GM19372 (cell line): Measurements from ENCODE around the gene SPATA20.

Source experiments
- ATAC-seq: cut with Tn5 transposase; IDR thresholded peaks from one replicate; pipeline ENCODE4 v1.9.1; 2021; ENCODE audit warnings: mild to moderate bottlenecking, low read depth, moderate library complexity; ENCODE audit not compliant: unreplicated experiment

The SPATA20 gene

GRCh38 chr17:50573866-50574611, 27.1 kb downstream of the SPATA20 start:
- ATAC-seq, result no peak

GRCh38 chr17:50575581-50576210, 28.7 kb downstream of the SPATA20 start:
- no peak for ATAC-seq

- no peak for ATAC-seq
These were observed 29.9 kb downstream of the SPATA20 start for GRCh38 chr17:50576864-50577263.

DNA sequence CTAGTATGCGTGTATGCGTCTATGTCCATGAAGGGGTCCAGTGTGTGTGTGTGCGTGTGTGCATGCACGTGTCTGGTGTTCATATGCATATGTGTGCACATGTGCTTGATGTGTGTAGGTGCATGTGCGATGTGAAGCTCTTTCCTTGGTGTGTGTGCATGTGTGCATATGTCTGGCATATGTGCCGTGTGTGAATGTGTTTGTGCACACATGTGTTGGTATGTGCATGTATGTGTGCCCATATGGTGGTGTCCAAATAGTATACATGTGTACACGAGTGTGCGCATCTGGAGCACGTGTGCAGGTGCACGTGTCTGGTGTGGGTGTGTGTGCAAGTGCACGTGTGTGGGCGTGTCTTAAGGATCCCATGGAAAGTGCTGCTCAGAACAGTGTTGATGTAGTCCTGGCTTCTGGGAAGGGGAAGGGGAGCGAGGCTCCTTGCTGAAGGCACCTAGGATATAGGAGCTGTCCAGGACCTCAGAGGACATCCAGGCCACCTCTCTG, 30.5 kb downstream of the SPATA20 start:
- no peak for ATAC-seq

- no peak for ATAC-seq
These were observed 31.2 kb downstream of the SPATA20 start for GRCh38 chr17:50578173-50578572.

GRCh38 chr17:50579399-50579798, 32.4 kb downstream of the SPATA20 start:
- no peak for ATAC-seq

DNA sequence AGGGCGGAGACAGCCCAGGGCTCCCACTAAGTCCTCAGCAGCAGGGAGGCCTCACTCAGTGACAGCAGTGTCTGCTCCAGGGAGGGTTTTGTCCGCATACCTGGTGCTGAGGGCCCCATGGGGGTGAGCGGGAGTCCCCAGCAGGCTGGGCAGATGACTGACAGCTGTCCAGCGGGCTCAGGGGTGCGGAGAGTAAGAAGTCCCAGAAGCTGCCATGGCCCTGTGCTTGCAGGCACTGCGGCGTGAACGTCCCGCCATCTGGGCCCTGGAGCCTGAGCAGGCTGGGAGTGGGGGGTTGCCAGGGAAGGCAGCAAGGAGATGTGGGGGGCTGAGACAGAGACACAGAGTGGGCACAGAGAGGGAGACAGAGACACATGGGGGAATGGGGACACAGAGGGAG, 33.7 kb downstream of the SPATA20 start:
- ATAC-seq, result no peak

DNA sequence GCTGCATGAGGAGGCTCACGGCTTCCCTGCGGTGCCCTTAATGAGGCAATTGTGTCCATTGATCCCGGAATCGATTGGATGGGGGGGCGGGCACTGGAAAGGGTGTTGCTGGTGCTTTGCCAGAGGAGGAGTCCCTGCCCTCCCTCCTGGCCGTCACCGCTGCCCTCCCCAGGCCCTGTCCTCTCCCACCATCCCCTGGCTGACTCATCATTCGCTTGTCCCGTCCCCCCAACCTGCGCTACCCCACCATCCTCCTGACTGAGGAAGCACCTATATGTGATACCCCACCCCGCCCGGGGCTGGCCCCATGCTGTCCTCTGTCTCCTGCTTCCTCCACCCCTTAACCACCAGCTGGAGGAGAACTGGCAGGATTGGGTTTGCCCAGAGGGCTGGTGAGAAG, 34.3 kb downstream of the SPATA20 start:
- no peak for ATAC-seq

DNA sequence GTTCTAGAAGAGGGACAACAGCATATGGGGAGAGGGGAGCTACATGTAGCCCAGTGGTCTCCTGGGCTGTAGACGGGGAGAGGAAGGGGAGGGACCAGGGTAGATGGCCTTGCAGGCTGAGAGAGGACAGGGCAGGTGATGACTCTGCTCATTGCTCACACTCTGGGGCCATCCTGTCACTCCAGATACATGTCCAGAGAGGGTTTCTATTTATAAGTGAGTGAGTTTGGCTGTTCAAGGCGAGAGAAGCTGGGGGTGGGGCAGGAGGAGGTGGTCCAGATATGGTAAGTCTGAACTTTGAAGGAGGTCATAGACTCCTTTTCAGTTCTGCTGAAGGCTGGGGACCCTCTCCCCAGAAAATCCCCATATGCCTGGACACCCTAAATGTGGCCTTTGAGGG, 35.8 kb downstream of the SPATA20 start:
- ATAC-seq, result no peak

DNA sequence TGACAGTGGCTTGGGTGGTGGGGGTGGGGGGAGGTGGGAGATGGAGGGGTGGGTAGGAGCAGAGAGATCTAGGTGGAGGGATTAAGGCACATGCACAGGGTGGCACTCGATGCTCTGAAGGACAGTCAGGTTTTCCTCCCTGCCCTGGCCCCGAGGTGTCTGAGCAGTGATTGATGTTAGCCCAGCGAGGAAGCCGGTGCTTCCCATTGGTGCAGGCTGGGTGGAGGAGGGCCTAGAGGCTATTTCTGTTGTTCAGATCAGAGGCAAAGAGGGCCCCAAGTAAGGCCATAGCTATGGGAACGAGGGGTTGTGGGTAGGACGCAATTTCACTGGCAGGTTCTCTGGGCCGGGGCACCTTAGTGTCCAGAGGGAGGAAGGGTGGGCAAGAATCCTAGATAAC, 36.7 kb downstream of the SPATA20 start:
- ATAC-seq, result no peak

GRCh38 chr17:50584116-50584515, 37.1 kb downstream of the SPATA20 start:
- ATAC-seq, result no peak

DNA sequence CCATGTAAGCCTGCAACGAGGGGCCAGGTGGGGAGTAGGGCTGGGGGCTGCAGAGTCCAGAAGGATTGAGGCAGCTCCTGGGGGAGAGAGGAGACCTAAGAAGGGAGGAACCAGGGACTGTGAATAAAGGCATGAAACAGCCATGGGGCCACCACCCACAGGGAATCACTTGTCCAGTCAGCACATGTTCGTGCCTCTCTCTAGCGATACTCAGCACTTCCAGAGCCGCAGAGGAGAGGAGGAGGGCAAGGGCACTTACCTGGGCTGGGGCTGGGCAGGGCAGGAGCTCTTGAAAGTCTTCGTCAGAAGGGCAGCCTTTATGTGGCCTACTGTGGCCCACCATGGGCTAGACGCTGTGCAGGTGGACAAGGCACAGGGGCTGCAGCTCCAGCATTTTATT, 37.8 kb downstream of the SPATA20 start:
- no peak for ATAC-seq

GRCh38 chr17:50585346-50585745, 38.4 kb downstream of the SPATA20 start:
- no peak for ATAC-seq

GRCh38 chr17:50585891-50586290, 38.9 kb downstream of the SPATA20 start:
- no peak for ATAC-seq

GRCh38 chr17:50586421-50587247, 39.7 kb downstream of the SPATA20 start:
- ATAC-seq, result no peak

DNA sequence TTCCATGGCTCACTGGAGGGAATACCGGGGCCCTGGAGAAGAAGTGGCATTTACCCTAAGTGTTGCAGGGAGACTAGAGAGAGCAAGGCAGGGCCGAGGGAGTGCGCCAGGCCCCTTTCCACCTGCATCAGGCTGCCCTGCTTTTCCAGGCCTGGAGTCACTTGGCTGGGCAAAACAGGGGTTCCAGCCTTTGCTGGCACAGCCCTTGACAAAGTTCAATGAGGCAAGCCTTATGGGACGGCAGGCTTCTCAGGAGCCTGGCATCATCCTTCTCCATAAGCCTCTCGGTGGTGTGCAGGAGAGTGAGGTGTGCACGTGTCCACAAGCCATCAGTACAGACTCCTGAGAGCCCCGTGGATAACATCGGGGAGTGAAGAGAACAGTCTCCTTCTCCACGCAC, 40.6 kb downstream of the SPATA20 start:
- ATAC-seq, result no peak

DNA sequence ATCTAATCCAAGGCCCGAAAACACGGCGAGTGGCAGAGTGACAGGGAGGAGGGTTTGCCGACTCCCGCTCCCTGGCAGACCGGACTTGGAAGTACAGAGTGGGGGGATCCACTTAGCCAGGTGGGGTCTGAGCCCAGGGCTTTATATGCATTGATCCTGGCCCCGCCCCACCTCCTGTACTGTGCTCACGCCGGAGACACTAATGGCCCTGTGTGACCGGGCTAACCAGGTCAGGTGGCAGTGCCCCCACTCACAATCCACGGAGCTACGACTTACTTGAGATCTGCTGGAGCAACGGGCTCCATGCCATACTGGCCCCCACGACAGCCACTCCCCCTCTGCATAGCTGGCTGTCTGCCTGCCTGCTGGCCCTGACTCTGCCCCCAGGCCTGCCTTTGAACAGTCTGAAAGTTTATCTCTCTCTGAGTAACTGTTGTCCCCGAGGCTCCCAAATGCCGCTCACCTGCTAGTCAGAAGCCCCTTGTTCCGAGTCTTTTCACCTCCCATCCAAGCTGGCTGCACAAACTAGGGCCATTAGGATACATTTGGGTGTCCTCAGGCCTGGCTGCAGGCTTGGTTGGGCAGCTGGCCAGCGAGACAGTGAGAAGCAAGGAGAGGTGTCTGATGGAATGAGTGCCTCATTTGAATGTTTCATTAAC, 41.5 kb downstream of the SPATA20 start:
- ATAC-seq, result no peak

DNA sequence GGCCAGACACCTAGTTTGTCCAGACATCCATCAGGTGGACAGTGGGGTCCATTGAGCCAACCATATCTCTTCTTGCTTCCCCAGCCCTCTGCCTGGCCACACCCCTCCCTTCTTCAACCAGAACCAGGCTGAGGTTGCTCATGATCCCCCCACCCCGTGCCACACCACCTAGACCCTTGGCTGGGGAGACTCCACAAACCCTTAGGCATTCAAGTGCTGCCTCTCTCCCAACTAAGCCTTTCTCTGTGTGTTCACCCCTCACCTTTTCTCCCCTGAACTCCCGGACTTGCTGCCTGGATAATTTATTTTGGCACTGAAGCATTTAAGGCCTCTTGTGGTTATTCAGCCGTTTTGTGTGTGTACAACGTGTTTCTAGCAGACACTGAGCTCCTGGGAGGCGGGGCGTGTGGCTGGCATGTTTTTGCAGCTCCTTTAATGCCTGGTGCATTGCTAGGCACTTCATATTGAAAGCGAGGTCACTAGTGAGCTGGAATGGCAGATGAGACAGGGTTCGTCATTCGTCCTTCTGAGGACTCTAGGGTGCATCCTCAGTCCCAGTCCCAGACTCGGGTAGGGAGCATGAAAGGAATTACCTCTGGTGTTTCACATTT, 42.2 kb downstream of the SPATA20 start:
- ATAC-seq, result no peak

GRCh38 chr17:50590946-50591737, 44.2 kb downstream of the SPATA20 start:
- ATAC-seq, result no peak

DNA sequence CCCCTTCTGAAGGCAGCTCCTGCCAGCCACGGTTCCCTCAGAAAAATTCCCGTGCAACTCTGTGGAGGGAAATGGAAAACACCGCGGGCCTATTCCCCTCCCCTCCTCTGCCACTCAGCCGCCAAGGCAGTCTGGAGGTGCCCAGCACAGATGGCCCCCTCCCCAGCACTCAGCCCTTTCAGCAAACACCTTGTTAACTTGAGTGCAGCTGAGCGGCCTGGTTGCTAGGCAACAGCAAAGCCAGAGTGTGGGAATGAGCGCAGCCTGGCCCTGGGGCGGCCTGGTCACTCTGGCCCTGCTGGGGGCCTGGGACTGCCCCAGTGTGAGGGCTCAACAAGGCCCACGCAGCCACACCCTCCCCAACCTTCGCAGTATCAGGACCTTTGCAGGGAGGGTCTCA, 46.3 kb downstream of the SPATA20 start:
- no peak for ATAC-seq
